GM19372 (cell line): ENCODE data around the gene BEST4.
"Not testable (repeated sequence)": the region's sequence is repeated elsewhere in the genome, so short reads cannot be mapped to it uniquely, and the experiment has no call there.

ENCODE experiments used
- ATAC-seq: cut with Tn5 transposase; IDR thresholded peaks from one replicate; pipeline ENCODE4 v1.9.1; 2021; ENCODE audit warnings: mild to moderate bottlenecking, low read depth, moderate library complexity; ENCODE audit not compliant: unreplicated experiment

BEST4 gene

GRCh38 chr1:44788120-44788860, at the start of gene BEST4:
Gene BEST4, minus strand, starts transcription at chr1:44788170. Its CDS starts 465 bp downstream, at chr1:44787705.
- no peak for ATAC-seq

GRCh38 chr1:44835738-44836675, 48.0 kb upstream of the BEST4 start:
- ATAC-seq = no peak

GRCh38 chr1:44834328-44834727, 46.4 kb upstream of the BEST4 start:
- no peak for ATAC-seq

GRCh38 chr1:44832056-44832705, 44.2 kb upstream of the BEST4 start:
- no peak for ATAC-seq

DNA sequence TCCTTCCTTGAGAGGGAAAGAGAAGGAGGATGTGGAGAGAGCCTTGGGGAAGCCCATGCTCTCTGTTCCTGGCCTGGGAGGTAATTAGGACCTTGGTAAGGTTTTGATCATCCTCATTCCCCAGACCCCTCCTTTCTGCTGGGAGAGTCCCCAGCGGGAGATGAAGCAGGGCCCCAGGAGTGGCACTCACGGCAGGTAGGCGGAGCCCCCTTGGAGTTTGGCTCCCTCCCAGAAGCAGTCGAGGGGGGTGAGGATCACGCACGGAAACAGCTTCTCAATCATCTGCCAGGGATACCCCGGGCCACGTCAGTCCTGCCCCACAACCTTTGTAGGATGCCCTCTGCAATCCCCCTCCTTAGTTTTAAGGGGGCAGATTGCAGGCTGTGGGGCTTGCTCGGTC, 43.5 kb upstream of the BEST4 start:
- no peak for ATAC-seq

GRCh38 chr1:44830900-44831304, 42.9 kb upstream of the BEST4 start:
- ATAC-seq = no peak

GRCh38 chr1:44829506-44830384, 41.8 kb upstream of the BEST4 start:
- no peak for ATAC-seq

DNA sequence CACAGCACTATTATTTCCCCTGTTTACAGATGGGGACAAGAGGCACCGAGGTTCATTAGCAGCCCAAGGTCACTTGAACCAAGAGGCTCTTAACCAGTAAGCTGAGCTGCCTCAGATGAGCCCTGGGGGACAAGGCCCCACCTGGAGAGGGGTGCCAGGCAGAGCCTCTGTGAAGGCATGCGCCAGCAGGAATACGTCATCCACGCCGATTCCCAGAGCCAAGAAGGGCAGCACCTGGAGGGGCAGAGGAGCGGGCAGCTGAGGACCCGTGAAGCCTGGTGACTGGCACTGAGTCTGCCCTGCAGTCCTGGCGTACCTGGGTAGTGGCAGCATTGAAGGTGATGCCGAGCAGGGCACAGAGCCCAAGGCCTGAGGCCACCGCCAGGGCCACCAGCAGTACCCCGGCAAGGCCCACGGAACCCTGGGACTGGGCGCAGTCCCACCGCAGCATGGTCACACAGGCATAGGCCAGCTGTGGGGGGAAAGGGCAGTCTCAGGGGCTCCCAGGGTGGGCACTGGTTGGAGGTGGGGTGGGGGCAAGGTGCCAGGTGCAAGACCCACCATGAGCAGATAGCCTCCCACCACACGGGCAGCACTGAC, 41.0 kb upstream of the BEST4 start:
- no peak for ATAC-seq

- ATAC-seq = no peak
Observed at GRCh38 chr1:44828003-44828651, 40.2 kb upstream of the BEST4 start.

GRCh38 chr1:44827197-44828002, 39.4 kb upstream of the BEST4 start:
- no peak for ATAC-seq

- no peak for ATAC-seq
Observed at GRCh38 chr1:44826375-44827196, 38.6 kb upstream of the BEST4 start.

DNA sequence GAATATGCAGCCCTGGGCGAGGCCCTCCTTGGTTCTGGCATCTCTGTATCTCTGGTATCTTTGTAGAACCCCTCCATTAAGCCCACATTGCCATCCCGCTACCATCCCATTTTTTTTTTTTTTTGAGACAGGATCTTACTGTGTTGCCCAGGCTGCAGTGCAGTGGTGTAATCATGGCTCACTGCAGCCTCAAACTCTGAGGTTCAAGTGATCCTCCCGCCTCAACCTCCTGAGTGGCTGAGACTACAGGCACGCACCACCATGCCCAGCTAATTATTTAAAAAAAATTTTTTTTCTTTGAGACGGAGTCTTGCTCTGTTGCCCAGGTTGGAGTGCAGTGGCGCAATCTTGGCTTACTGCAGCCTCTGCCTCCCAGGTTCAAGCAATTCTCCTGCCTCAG, 36.4 kb upstream of the BEST4 start:
- ATAC-seq = not testable (repeated sequence)

- no peak for ATAC-seq
Observed at GRCh38 chr1:44822981-44823451, 35.0 kb upstream of the BEST4 start.

- ATAC-seq = no peak
Observed at GRCh38 chr1:44822131-44822701, 34.2 kb upstream of the BEST4 start.

GRCh38 chr1:44821240-44821715, 33.3 kb upstream of the BEST4 start:
- ATAC-seq = no peak

DNA sequence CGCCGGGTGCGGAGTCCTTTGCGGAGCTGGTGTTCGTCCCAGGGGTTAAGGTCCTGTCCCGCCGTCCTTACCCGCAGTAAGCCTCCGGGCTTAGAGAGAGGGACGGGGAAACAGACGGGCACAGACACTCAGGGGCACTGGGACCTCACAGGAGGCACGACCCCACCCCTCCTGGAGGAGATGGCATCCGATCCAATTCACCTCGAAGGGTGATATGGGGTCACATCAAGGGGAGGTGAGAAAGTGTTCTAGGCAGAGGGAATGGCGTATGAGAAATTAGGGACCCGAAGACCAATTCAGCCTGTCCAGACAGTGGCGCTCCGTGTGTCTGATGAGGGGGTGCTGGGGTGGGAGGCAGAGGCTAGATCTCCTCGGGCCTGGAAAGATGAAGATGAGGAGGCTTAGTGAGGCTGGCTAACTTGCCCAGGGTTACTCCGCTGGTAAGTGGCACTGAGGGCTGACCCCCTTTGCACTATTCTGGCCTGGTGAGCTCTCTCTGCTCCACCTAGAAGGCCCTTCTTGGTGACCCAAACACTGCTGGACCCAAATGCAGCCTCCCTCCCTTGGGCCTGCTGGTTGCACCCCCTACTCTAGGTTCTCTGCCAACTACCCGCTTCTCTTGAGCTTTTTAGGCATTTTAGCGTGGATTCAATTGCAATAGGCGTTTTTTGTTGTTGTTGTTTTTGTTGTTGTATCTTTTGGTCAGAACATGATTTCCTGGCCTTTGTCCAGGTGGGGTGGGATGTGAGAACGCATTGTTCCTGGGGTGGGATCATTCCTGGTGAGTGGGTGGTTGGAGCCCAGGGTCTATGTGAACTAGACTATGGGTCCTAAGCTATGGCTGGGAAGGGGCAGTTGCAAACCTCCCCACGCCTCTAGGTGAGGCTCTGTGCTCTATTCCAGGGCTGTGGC, 32.6 kb upstream of the BEST4 start:
- ATAC-seq = no peak
